IPS-11a (cell line): Measurements from ENCODE around the gene ZNF182.
"Not testable (repeated sequence)": the region's sequence is repeated elsewhere in the genome, so short reads cannot be mapped to it uniquely, and the experiment has no call there.

ENCODE experiments used
- H3K4me3 ChIP-seq: one replicate; pipeline ENCODE4 v1.5.1; 2013; ENCODE audit warnings: low read depth, low read length, control low read depth

Gene ZNF182

GRCh38 chrX:48003758-48004457, at the start of gene ZNF182:
TSS of gene ZNF182 (minus strand) at chrX:48003989. CDS start at chrX:48002609, 1,380 bp downstream.
- H3K4me3 ChIP-seq: peak within 1 kb of the TSS; percentile 69

- no peak overlapping the region for H3K4me3 ChIP-seq
Observed at GRCh38 chrX:48046846-48047245, 43.1 kb upstream of the ZNF182 start.

- H3K4me3 ChIP-seq: no peak overlapping the region
Observed at GRCh38 chrX:48045410-48046311, 41.9 kb upstream of the ZNF182 start.

- H3K4me3 ChIP-seq: no peak overlapping the region
Observed at GRCh38 chrX:48043056-48043455, 39.3 kb upstream of the ZNF182 start.

- no peak overlapping the region for H3K4me3 ChIP-seq
Observed at GRCh38 chrX:48035891-48036290, 32.1 kb upstream of the ZNF182 start.

GRCh38 chrX:48030641-48031173, 26.9 kb upstream of the ZNF182 start:
- H3K4me3 ChIP-seq: not testable (repeated sequence)

GRCh38 chrX:48030237-48030636, 26.4 kb upstream of the ZNF182 start:
- no peak overlapping the region for H3K4me3 ChIP-seq

- H3K4me3 ChIP-seq: no peak overlapping the region
Observed at GRCh38 chrX:48028091-48028490, 24.3 kb upstream of the ZNF182 start.

- not testable (repeated sequence) for H3K4me3 ChIP-seq
Observed at GRCh38 chrX:48027545-48027944, 23.8 kb upstream of the ZNF182 start.

GRCh38 chrX:48025561-48025960, 21.8 kb upstream of the ZNF182 start:
- H3K4me3 ChIP-seq: no peak overlapping the region

- H3K4me3 ChIP-seq: no peak overlapping the region
Observed at GRCh38 chrX:48022738-48023137, 18.9 kb upstream of the ZNF182 start.

GRCh38 chrX:48022100-48022499, 18.3 kb upstream of the ZNF182 start:
- no peak overlapping the region for H3K4me3 ChIP-seq

GRCh38 chrX:48021026-48021900, 17.5 kb upstream of the ZNF182 start:
- peak overlapping the region; percentile 70 for H3K4me3 ChIP-seq

- H3K4me3 ChIP-seq: not testable (repeated sequence)
Observed at GRCh38 chrX:48020472-48020871, 16.7 kb upstream of the ZNF182 start.

GRCh38 chrX:48019892-48020291, 16.1 kb upstream of the ZNF182 start:
- not testable (repeated sequence) for H3K4me3 ChIP-seq

- H3K4me3 ChIP-seq: not testable (repeated sequence)
Observed at GRCh38 chrX:48016583-48017310, 13.0 kb upstream of the ZNF182 start.

GRCh38 chrX:48009445-48009960, 5.7 kb upstream of the ZNF182 start:
- H3K4me3 ChIP-seq: not testable (repeated sequence)

- not testable (repeated sequence) for H3K4me3 ChIP-seq
Observed at GRCh38 chrX:48006688-48007087, 2.9 kb upstream of the ZNF182 start, which contains the start of gene SPACA5. TSS of gene SPACA5 (plus strand) at chrX:48006988. CDS start at chrX:48007803, 815 bp downstream.

- H3K4me3 ChIP-seq: peak overlapping the region; percentile 69
Observed at GRCh38 chrX:48003367-48003757, 427 bp downstream of the ZNF182 start.

GRCh38 chrX:48002929-48003328, 860 bp downstream of the ZNF182 start:
- no peak overlapping the region for H3K4me3 ChIP-seq
